Activated CD8-positive, alpha-beta memory T cell treated with anti-CD3 and anti-CD28 coated beads, Interleukin-2, amount 50 U/mL, for 24 hours (primary cell): Measurements from ENCODE around the gene MTMR11.
"Not testable (repeated sequence)": the region's sequence is repeated elsewhere in the genome, so short reads cannot be mapped to it uniquely, and the experiment has no call there.

Experiments used
- DNase-seq: peaks from one replicate; pipeline ENCODE4 v3.0.0-alpha.2; 2020; ENCODE audit errors: extremely low read depth

The MTMR11 gene, protein sequence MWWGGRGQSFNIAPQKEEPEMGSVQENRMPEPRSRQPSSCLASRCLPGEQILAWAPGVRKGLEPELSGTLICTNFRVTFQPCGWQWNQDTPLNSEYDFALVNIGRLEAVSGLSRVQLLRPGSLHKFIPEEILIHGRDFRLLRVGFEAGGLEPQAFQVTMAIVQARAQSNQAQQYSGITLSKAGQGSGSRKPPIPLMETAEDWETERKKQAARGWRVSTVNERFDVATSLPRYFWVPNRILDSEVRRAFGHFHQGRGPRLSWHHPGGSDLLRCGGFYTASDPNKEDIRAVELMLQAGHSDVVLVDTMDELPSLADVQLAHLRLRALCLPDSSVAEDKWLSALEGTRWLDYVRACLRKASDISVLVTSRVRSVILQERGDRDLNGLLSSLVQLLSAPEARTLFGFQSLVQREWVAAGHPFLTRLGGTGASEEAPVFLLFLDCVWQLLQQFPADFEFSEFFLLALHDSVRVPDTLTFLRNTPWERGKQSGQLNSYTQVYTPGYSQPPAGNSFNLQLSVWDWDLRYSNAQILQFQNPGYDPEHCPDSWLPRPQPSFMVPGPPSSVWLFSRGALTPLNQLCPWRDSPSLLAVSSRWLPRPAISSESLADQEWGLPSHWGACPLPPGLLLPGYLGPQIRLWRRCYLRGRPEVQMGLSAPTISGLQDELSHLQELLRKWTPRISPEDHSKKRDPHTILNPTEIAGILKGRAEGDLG

DNA sequence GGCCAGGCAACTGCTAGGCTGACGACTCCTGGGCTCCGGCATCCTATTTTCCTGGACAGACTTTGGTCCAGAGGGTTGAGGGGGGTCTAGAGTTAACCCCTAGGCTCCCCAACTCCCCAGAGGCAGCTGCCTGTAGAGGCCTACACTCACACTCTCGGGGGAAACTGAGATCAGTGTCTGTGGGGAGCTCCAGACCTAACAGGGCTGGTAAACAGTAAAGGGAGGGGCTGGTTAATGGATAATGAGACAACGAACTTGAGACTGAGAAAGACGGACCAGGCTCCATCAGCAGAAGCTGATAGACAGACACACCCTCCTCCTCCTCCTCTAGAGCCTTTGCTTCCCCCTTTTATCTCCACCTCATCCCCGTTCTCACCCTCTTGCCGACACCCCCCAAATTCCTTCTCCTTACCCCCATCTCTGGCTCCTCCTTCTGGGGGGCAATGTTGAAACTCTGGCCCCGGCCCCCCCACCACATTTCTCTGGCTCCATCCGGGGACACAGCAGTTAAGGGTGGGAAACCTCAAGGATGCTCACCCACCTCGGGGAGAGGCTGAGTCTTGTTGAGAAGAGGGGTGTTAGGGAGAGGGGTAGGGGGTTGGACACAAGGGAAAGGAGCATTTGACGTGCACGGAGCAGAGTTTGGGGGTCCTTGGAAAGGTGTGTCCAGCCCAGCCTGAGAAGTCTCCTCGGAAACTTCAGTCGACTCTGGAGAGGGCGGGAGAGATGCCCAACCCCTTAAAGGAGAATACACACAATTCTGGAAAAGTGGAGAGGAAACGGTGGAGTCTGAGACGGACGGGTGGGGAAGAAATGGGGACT lies at the start of gene MTMR11:
TSS of gene MTMR11 (minus strand) at position 710 of the 822 bp plus-strand sequence. CDS start at position 478, 232 bp downstream.
- no peak for DNase-seq

DNA sequence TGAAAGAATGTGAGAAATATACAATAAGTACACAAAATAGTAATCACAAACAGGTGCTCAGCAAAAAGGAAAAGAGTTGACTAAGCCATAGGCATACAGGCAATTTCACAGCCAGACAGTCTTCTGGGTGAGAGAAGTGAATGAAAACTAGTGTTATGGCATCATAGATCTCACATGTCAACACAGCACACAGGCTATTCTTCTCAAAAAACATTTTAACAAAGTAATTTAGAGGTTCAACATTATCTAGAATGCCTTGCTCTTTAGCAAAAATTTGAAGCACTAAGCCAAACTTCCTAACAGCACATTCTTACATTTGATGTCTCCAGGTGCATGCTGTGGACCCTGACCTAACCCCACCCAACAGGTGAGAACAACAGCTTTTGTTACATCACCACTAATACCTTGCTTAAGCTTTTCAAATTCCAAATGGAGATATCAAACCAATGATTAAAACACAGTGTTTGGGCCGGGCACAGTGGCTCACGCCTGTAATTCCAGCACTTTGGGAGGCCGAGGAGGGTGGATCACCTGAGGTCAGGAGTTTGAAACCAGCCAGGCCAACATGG lies 43.4 kb upstream of the MTMR11 start:
- no peak for DNase-seq

DNA sequence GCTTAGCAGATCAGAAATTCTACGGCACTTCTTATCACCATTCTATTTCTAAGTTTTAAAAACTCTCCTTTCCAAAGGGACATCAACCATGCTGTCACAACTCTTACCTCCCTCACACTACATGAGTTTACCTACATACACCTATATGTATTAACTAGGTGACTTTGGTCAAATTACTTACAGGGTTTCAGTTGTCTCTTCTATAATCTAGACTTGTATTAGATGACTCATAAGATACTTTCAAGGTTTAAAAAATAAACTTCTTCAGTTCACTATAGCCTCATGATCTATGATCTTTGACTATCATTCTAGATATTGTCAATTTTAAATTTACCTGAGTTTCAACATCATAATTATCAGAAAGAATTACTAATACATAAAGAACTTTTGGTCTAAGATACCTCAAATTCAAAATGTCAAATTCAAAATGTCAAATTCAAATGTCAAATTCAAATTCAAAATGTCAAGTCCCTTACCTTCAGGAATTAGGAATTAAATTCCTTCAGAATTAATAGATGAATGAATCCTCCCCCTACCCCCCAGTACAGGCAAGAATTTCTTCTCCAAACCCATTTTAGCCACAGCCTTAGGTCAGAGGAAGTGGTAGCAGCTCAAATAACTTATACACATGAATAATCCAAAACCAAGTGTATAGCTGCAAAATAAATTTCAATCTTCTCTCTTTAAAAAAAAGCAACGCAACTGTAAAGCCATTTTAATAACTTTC lies 42.7 kb upstream of the MTMR11 start:
- no peak for DNase-seq

DNA sequence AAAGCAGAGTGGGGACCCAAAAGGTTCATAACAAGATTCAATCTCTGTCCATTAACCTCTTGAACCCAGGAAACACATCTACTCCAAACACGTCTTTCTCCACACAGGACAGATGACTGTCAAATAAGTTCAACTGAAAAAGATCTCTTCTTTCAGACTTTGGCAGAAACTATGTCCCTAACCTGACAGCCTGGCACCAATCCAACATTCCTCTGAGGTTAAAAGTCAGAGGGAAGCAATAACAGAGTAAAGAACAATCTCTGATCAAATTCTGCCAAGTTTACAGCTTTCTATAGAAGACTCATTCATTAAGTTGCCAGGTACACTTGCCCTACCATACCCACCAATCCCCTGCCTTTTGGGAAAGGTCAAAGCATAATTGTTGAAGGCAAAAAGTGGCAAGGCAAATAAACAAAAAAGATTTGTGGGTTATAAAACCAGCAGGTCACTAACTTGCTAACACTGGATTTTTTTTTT lies 41.9 kb upstream of the MTMR11 start:
- DNase-seq: no peak

DNA sequence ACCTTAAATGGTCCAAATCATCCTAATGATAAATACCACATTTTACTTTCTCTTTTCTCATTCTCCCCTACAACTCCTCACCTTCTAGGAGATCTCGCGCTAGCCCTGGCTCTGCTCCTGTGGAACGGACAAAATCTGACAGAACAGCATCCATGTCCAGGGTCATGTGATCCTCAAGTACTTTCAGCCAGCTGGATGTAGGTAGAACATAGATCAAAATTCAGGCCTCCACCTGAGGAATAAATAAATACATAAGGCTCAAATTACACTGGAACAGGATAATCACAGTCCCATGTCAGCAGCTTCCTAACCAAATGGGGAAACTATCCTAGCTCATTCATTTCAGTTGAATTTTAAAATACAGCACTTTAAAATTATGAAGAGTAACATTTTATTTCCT lies 40.7 kb upstream of the MTMR11 start:
- DNase-seq: no peak

DNA sequence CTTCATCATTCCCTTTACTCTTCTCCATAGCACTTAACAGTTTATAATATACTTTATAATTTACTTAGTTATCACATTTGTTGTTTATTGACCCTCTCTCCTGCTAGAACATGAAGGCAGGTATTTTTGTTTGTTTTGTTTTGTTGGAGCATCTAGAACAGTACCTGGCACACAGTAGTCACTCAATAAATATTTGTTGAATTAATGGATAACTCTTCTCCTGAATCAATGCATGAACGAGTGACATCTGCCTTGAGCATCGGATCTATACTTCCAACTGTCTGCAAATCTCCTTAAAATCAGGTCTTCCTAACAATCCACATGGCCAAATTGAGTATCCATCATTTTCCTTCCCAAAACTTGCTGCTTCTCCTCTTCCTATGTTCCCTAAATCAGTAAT lies 35.9 kb upstream of the MTMR11 start:
- no peak for DNase-seq

DNA sequence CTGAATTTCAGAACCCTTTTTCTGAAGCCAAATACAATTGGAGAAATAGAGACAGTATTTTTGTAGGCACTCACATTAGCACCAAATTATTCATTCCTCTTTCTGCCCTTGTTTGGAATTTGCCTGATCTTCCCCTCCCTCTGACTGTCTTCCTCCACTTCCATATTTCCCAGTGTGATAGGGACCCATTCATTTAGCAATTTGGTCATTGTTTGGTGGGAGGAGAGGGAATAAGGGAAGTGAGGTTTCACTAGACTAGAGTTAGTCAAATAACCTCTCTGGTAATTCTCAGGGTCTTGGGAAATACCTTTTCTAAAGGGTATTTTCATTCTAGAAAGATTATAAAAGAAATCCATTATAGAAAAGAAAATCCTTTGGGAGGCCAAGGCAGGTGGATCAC lies 31.0 kb upstream of the MTMR11 start:
- no peak for DNase-seq

DNA sequence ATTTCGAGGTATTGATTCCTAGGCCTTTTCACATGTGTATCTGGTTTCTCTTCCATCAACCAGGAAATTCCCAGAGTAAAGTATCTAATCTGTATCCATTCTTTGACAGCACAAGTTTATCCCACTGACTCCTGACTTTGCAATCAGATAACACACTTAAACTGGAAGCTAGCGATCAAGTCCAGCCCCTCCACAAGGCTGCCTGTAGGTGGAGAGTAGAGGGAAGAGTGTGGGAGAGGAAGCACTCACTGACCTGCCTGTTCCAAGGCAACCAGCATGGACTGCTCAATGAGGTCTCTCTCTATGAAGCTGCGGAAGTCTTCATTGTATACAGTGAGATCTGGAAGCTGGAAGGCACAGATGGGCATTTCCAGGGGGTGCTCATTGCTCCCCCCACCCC lies 30.4 kb upstream of the MTMR11 start:
- DNase-seq: no peak

DNA sequence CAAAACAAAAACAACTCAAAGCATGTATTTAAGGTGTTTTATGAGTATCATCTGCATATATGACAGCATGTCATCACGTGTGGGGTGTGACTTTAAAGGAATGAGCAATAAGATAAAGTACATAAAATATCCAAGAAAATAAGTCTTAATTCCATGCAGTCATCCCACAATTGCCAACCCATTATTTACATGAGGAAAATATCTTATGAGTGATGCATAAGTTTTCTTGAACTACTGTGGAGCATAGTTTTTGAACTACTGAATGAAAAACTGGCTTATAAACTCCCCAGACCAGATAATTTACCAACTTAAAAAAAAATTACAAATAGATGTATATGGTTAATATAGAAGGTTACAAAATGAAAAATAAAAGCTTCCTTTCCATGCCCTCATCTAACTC lies 29.7 kb upstream of the MTMR11 start:
- no peak for DNase-seq

DNA sequence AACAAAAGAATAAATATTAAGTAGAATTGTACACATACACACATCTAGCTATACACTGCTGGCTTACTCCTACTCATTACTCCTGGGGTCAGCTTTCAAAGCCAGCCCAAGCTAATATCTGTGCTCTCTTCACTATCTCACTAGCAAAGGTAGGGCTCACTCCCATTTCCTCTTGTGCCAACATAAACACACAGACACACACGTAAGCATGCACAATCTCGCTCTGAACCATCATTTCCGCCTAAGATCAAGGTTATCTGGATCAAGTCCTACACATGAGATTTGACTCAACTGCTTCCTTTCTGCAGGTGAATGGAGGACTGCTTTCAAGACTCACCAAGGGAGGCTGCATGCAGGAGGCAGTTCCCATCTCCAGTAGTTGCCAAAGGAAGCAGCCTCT lies 28.8 kb upstream of the MTMR11 start:
- no peak for DNase-seq

DNA sequence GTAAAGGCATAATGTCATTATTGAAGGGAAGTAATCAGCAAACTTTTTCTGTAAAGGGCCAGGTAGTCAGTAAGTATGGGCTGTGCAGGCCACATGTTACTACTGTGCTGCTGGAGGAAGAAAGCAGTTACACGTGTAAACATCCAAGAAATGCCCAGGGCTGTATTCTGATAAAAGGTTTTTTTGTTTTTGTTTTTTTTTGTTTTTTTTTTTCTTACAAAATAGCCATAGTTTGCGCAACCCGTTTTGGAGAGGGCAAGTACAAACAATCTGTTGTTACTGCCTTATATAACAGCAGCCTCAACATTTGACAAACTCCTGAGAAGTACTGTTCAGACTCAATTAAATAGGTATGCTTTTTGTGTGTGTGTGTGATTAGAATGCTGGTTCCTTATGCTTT lies 26.7 kb upstream of the MTMR11 start:
- DNase-seq: no peak

DNA sequence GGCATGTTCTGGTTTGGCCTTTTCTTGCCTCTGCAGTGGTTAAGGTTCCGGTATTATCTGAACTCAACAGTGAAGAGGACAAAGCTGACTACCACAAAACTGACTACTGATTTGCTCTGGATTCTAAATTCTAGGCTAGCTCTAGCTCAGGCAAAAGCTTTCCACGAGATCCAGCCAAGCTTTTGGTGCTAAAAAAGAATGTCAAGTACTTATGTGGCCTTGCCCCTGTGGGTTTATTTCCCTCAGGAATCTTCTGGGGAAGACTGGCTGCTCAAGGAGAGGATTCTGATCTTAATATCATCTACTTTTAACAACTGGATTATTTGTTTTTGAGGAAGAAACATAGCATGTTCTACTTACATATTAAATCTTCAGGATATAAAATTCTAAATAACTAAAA lies 26.1 kb upstream of the MTMR11 start:
- DNase-seq: no peak

DNA sequence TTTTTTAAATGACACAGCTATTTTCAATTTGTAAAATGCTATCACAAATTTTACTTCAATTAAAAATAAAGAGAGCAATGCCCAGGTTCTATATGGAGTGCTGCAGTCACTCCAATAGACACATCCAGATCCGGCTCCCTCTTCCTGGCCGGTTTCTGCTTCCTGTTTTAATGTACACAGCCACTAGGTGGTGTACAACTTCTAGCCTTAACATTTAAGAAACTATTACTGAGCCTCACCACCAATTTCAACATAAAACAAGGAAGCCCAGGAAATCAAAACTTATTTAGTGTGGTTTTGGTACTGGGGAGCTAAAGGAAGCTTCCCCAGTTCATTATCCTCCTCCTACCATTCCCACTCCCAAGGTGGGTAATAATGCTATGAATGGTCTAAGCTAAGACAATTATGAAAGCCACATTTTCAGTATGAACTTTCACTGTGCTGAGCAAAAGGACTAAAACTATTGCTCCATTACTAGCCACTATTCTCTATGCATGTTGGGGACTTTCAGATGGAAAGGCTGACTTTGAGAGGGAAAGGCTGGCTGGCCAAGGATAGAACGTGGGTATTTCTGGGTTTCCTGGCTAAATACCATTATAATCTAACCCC lies 25.5 kb upstream of the MTMR11 start:
- no peak for DNase-seq

DNA sequence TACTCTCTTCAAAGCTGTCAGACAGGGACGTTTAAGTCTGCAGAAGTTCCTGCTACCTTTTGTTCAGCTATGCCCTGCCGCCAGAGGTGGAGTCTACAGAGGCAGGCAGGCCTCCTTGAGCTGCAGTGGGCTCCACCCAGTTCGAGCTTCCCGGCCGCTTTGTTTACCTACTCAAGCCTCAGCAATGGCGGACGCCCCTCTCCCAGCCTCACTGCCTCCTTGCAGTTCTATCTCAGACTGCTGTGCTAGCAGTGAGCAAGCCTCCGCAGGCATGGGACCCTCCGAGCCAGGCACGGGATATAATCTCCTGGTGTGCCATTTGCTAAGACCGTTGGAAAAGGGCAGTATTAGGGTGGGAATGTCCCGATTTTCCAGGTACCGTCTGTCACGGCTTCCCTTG lies 20.9 kb upstream of the MTMR11 start:
- not testable (repeated sequence) for DNase-seq

DNA sequence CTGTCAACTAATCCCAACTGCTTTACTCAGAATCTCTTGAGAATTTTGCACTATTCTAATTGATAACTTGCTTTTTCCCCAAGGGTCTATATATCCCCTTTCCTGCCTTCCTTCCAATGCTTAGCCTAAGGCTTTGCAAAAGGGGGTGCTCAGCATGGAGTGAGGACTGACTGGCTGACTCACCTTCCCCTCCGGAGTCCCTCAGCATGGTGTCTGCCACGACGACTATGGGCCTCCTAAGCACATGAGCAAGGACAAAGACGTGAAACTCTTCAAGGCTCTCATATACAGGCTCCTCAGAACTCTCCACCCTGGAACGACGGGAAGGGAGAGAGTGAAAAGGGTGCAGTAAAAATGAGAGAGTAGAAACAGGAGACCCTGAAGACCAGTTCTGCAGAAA lies 13.2 kb upstream of the MTMR11 start:
- no peak for DNase-seq

DNA sequence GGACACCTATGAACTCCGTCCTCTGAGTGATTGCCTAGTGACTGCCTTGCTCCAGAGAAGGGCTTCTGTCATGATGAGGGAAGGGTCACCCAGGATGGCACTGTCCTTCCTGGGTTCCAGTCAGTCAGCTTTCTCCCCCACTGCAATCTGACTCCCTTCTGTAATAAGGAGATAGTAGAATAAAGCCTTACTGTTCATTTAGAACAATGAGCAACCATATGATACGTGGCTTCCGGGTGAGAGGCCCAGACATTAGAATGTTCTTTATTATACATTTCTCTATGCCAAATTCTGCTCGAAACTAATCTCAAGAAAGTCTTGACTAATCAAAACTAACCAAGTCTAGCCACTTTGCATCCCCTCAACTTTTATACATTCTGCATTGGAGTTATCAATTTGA lies 8.5 kb upstream of the MTMR11 start:
- no peak for DNase-seq

DNA sequence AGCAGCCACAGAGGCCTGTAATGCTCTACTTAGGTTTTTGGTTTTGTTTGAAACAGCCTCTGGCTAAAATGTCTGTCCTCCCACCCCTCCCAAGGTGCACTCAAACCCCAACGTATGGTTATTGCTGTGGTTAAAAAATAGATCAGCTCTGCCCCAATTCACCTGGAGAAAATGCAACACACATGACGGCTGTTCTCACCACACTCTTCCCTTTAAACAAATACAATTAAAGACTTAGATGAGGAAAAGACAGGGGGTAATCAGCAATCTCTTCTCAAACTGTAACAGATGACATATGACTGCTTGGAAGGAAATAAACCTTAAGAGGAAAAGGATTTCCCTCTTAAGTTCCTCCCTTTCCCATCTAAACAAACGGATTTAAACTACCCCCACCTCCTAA lies 6.2 kb upstream of the MTMR11 start:
- no peak for DNase-seq

DNA sequence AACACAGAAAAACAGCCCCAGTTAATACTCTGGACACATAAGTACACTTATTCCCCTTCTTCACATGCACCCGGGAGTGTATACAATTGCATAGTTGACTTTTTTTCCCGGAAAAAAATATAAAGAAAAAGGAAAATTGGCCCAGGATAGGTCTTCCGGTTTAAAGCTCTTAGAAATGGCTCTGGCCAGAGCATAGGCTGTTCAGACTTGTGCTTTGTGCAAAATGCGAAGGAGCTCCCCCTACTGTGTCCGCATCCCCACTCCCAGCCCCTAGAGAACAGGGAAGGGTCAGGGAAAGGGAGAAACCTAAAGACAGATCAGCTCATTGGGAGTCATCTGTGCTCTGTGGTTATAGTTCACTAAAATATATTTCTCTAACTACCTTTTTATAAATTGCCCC lies 5.5 kb upstream of the MTMR11 start:
- no peak for DNase-seq

DNA sequence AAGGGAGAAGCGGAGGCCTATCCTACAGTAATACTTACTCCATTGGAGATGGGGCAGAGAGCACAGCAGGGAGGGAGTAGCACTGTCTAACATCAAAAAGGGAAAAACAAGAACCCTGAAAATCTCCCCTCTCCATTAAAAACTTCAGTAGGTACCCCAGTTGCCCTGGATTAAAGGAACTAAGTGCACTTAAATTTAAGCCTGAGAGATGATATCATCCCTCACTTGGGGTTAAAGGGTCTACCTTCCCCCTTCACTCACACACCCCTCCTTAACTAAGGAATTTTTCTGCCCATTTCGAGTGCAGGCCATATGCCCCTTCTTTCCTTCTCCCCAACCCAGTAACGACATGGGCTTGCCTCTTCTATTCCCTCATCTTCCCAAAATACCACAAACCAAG lies 3.7 kb upstream of the MTMR11 start:
- no peak for DNase-seq

DNA sequence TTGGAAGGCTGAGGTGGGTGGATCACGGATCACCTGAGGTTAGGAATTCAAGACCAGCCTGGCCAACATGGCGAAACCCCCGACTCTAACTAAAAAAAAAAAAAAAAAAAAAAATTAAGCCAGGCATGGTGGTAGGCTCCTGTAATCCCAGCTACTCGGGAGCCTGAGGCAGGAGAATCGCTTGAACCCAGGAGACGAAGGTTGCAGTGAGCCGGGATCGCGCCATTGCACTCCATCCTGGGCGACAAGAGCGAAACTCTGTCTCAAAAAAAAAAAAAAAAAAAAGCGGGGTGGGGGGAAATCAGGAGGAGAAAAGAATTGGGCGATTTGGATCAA lies 2.0 kb upstream of the MTMR11 start:
- DNase-seq: not testable (repeated sequence)

DNA sequence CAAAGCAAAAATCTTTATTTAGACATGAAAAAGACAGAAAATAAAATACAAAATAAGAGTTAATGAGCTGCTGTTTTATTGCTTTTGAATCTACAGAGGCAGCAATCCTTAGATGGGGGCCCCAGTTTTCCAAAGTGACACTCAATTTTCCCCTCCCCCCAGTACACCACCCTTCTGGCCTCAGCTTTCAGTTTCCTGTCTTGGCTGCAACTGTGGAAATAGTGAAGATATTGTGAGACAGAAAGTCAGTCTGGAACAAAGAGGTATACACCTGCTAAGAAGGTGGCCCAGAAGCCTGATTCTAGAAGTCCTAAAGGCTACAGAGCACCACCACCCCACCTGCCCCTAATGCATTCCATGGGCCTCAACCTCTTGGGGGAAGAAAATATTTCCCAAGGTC lies 1.1 kb upstream of the MTMR11 start:
- DNase-seq: no peak
